Fibroblast of gingiva (primary cell): Measurements from ENCODE around the gene TCEA2.

ENCODE experiments used
- DNase-seq: peaks from one replicate; pipeline ENCODE4 v3.0.0-alpha.2; 2011; ENCODE audit warnings: low read depth

Gene TCEA2

DNA sequence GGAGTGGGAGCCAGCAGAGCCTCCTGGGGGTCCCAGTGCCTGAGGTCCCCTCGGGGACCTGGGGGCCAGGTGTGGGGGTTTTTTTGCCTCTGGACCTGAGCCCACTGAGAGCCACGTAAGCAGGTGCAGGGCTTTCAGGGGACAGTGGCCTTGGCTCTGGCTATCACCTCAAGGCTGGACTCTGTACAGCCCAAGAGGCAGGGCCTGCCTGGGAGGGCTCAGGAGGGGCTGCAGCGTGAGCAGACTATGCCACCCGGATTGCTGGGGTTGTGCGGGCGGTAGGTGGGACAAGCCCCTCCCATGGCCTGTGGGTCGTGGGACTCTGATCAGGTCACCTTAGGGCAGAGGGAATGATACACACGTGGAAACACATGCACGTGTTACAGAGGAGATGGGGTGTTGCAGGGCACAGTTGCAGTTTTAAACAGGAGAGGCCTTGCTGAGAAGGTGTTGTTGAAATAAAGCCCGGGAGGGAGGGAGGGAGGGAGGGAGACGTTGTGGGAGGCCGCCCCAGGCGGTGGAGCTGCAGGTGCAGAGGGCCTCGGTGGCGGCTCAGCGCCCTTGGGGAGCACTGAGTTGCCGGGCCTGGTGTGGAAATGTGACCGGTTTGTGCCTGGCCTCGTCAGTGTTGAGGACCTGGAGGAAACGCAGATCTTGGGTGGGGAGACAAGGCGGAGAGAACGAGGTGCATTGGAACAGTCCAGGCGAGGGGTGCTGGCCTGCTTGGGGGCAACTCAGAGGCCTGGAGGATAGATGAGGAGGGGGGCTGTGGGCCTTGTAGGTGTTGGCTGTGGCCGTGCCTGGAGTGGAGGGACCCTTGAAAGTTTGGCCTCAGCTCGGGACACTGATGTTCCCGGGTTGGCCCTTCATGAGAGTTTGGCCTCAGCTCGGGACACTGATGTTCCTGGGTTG, 2.3 kb downstream of the TCEA2 start:
- DNase-seq: no peak

- DNase-seq: peak; percentile 61
These were observed 3.0 kb downstream of the TCEA2 start for GRCh38 chr20:64065974-64066343.

DNA sequence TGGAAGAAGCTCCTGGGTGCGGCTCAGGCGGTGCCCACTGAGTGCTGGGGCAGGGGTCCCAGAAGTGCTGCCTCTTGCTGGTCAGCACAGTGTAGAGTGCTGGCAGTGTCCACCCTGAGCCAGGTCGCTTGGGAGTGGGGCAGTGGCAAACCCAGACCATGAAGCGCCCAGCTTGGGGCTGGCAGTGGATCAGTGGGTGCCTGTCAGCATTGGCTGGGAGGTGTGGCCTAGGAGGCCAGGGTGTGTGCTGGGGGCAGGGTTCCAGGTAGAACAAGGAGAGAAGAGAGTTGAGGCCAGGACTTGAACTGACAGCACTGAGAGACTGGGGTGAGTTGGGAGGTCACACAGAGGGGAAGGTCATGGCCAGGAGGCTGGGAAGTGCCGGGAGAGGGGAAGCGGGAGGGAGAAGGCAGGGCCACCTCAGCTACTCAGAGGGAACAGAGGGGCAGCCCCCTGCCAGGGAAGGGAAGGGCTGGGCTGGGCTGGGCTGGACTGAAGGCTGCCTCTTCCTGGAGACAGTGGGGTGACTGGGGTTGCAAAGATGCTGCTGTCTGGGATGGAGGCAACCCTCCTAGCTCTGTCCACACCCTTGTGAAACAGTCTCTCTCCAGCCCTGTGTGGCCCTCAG, 4.1 kb downstream of the TCEA2 start:
- DNase-seq: no peak

GRCh38 chr20:64067733-64068307, 4.8 kb downstream of the TCEA2 start:
- DNase-seq: no peak

GRCh38 chr20:64068386-64069208, 5.6 kb downstream of the TCEA2 start:
- no peak for DNase-seq

GRCh38 chr20:64069209-64069613, 6.2 kb downstream of the TCEA2 start:
- no peak for DNase-seq

DNA sequence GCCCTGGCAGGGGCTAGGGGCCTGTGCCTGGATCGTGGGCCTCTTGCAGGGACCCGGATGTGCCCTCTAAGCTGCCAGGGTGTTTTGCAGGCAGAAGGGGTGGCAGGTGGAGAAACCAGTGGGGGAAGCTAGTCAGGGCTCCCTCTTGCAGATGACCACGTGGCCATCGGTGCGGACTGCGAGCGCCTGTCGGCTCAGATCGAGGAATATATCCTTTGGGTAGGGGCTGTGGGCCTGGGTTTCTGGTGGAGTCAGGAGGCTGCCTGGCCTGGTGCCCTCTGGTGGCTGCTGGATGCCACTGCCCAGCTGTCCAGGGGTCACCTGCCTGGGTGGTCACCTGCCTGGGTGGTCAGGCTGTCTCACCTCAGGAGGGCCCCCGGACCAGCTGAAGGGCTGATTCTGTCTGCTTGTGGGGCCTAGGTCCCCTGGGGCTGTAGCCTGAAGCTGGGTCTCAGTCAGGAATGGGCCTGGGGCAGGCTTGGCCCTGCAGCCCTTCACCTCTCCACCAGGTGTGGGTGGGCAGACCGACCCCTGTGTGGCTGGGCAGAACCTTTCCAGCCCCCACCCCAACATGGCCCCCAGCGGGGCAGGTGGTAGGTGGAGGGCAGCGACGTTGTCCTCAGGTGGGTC, 6.7 kb downstream of the TCEA2 start:
- no peak for DNase-seq

DNA sequence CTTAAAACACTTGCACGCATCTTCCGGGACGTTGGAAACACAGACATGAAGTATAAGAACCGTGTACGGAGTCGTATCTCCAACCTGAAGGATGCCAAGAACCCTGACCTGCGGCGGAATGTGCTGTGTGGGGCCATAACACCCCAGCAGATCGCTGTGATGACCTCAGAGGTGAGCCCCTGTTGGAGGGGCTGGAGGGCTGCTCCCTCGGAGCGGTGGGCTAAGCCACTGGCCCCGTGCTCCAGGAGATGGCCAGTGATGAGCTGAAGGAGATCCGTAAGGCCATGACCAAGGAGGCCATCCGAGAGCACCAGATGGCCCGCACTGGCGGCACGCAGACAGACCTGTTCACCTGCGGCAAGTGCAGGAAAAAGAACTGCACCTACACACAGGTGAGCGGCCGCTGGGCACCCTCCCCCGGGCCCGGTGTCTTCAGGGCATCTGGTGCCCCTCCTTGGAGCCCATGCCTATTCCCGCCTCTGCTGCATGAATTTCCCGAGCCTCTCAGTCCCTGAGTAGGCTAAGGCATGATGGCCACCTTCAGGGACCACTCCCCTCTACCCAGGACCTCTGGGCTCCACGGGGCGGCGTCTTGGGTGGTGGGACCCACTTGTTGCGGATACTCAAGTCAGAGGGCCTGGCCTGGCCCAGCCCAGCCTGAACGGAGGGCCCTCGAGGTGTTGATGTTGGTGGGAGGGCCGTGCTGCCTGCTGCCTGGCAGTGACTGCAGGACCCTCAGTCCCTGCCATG, 7.4 kb downstream of the TCEA2 start:
- no peak for DNase-seq

- DNase-seq: no peak
These were observed 8.6 kb downstream of the TCEA2 start for GRCh38 chr20:64071341-64072332.

GRCh38 chr20:64072498-64073063, 9.6 kb downstream of the TCEA2 start:
- DNase-seq: no peak

DNA sequence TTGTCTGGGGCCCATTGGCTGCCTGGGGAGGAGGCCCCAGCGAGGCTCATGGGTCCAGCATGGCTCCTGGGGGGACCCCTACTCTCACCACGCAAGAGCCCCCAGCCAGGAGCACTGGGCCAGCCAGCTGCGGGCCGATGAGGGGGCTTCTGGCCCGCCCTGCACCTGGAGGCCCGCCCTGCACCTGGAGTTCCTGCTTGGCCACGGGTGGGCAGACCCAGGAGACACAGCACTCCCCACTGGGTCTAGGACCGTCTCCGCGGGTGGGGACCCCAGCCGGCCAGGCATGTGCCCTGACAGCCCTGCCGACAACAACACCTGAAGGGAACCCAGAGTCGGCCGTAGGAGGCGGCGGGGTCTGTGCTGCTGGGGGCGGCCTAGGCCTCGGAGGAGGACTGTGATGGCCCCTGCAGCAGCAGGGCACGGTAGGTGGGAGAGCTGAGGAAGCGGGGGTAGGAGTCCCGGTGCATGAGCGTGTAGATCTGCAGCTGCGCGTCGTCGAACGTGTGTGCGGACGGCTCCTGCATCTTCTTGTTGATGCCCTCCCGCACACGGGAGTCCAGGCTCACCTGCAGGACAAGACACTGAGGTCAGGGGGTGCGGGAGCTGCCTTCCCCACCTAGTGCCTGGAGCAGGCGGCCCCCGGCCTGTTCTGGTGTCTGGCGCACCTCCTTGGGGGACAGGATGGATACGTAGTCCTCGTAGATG, 10.6 kb downstream of the TCEA2 start:
- DNase-seq: no peak

DNA sequence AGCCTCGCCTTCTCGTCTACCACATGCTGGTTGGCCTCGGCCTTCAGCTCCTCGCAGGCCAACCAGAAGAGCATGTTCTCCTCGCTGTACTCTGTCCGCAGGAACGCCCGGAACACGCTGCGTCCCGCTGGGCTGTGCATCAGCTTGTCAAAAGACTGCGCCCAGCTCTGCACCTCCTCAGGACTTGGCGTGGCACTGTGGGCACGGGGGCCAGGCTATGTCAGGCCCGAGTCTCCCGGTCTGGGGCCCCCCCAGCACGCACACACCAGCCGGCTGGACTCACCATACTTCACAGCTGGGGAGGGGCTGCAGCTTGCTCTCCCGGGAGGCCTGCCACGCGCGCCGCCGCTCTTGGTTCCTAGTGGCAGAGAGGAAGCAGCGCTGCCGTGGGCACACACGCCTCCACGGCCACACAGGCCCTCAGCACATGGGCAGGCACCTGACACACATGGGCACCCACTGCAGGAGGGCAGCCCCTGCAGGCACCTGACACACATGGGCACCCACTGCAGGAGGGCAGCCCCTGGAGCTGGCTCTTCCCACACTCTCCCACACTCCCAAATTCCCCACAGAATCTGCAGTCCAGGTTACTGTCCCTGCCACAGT, 11.3 kb downstream of the TCEA2 start:
- DNase-seq: no peak

DNA sequence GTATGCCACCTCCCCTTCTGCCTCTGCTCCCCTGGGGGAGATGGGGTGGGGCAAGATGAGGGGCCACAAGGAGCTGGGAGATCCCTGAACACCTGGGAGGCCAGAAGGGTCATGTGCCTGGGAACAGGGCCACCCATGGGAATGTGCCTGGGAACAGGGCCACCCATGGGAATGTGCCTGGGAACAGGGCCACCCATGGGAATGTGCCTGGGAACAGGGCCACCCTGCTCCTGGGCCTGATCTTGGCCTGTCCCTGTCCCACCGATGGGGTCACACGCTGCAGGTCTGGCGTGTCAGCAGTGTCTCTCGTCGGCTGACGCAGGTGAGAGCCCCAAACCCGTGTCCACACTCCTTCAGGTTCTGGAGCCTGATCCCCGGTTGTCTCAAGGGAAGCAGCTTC, 12.0 kb downstream of the TCEA2 start:
- no peak for DNase-seq

DNA sequence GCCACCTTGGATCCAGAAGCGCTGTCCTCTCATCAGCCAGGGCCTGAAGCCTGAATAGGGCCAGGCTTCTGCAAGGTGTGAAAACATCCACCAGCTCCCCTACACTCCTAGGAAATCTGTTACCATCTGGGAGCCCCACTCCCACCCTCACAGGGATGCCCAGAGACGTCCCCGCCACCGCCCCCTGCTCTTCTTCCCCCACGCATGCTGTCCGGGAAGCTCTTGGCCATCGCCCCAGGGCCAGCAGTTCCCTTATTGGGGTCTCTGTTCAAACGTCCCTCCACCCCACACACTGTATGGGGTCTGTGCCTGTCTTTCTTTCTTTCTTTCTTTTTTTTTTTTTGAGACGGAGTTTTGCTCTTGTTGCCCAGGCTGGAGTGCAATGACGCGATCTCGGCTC, 12.6 kb downstream of the TCEA2 start:
- DNase-seq: no peak

GRCh38 chr20:64076061-64076997, 13.3 kb downstream of the TCEA2 start:
- DNase-seq: no peak

DNA sequence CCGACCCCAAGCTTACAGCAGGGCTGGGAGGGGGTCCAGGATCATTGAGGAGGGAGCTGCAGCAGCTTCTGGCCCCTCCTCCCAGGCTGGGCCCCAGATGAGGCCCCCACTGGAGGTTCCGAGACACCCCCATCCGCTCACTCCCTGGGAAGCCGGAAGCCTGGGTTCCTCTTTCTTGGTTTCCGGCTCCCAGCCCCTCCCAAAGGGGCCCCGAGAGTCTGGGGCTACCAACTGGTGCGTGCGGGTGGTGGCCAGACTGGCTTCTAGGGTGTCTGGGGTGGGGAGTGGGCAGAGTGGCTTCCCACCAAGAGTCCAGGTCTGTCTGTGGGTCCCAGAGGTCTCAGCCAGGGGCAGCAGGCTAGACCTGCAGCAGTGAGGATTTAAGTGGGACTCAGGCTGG, 14.1 kb downstream of the TCEA2 start:
- no peak for DNase-seq

DNA sequence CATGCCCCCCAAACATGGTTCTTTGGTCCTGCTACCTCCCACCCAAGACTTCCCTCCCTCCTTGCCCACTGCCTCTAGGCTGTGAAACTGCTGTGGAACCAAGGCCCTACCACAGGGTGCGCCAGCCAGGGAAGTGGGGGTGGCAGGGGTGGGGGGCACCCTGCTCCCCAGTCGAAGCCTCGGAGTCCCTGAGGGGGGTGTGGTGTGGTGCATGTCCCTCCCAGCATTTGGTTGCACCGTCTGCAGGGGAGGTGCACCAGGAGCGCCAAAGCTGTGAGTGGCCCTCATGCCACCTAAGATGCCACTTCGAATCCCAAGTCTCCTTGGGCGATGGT, 14.5 kb downstream of the TCEA2 start:
- no peak for DNase-seq
